Mucosa of descending colon (tissue), 3 donors: ENCODE measurements around the gene UBAP1L. TPM values are rescaled to one million over a fixed set of nuclear protein-coding genes. Genes with fewer than 3 reads are reported as not detected.
"Not testable (repeated sequence)": the region's sequence is repeated elsewhere in the genome, so short reads cannot be mapped to it uniquely, and the experiment has no call there.

ENCODE experiments used
- ATAC-seq: fragments of 200-7000 bp; cut with Tn5 transposase; one replicate; pipeline ENCODE4 v1.9.1; 2020; ENCODE audit warnings: mild to moderate bottlenecking, moderate library complexity
- DNase-seq, 3 donors: peaks; one replicate each; pipeline ENCODE4 v3.0.0-alpha.2; 2020
- H3K36me3 ChIP-seq: fragments of 200-600 bp; one replicate; pipeline ENCODE4 v1.8.0; 2021; ENCODE audit warnings: low read depth, mild to moderate bottlenecking
- H3K4me1 ChIP-seq: fragments of 200-600 bp; one replicate; pipeline ENCODE4 v1.8.0; 2021; ENCODE audit warnings: low read depth, mild to moderate bottlenecking
- H3K4me3 ChIP-seq: fragments of 200-600 bp; one replicate; pipeline ENCODE4 v1.8.0; 2021; ENCODE audit warnings: mild to moderate bottlenecking
- H3K9me3 ChIP-seq: fragments of 200-600 bp; one replicate; pipeline ENCODE4 v1.8.0; 2021; ENCODE audit warnings: mild to moderate bottlenecking
- intact Hi-C, 2 donors: fragments of 100-400 bp; cut with DNase I in 1 of 2; cut with micrococcal nuclease in 1 of 2; formaldehyde crosslinking; loops; one replicate each; pipeline versions ENCODE4 v1.11.0 to v1.11.1; 2022; cut with DNase I, micrococcal nuclease
- total RNA-seq, 3 donors: library from RNA; stranded (reverse); fragmentation: NEBNext Ultra II Directional in 2 of 3; extraction: Animal tissue kit (Norgen Biotek cat#: 25700) in 2 of 3; gene quantifications; one replicate each; pipeline versions ENCODE4 v1.2.1 to v1.2.4, GENCODE V29; 2021 to 2023
- TF ChIP-seq, protein P1 (sequence below): fragments of 200-600 bp; IDR thresholded peaks from one replicate; pipeline ENCODE4 v1.8.0; 2022; ENCODE audit warnings: antibody characterized with exemption, mild to moderate bottlenecking
- donor health status: DM: no; HTN: no; CAD: no; lungs with moderate emphysema.
- donor health status: DM: no; HTN: no; CAD: no.
- donor health status: DM: no; HTN: yes; CAD: no.

The UBAP1L gene
- total RNA-seq, 3 donors from 2014 or later = 2.0 to 6.9 (median 3.9) TPM

DNA sequence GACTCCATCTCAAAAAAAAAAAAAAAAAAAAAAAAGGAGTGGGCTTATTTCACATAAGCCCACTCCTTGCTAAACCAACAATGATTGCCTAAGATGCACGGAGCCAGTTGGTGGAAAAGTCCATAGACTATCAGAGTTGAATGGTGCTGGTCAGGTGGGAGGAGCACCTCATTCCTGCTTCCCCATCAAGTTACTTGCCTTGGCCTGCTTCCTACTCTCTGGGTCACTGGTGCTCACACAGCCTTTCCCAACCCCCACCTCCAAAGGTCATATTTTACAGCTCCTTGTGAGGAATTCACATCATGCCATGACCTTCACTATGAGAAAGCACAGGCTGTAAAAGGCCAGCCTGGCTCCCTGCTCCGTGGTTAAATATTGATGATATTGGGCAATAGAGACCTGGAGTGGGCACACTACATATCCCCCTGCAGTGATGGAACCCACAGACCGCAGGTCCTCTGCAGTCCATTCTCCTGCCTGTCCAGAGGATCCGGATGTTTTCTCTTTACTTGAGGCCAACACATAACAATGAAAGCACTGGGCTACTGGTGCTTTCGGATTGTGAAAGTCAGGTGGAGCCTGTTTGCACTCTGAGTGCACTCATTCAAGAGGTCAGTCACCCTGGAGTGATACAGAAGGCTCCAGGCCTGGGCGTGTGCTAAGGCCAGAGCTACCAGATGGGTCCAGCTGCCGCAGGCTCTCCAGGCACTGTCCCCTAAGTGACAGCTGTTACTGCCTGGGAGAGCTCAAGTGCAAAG lies 70.1 kb downstream of the UBAP1L start, which contains the start of gene SLC51B:
Gene SLC51B (plus strand): TSS at position 664 of the 758 bp plus-strand sequence. CDS start 4,618 bp downstream, outside the sequence.
- ATAC-seq = peak; percentile 82
- Histone ChIP-seq H3K4me1 (peaks cover 30% of the 10 kb centered on the region), H3K9me3 (no peaks in the 10 kb centered on the region), H3K4me3 (no peak within 1 kb of the TSS), H3K36me3 (no peaks in the 10 kb centered on the region)
- TF ChIP-seq, protein P1, sequence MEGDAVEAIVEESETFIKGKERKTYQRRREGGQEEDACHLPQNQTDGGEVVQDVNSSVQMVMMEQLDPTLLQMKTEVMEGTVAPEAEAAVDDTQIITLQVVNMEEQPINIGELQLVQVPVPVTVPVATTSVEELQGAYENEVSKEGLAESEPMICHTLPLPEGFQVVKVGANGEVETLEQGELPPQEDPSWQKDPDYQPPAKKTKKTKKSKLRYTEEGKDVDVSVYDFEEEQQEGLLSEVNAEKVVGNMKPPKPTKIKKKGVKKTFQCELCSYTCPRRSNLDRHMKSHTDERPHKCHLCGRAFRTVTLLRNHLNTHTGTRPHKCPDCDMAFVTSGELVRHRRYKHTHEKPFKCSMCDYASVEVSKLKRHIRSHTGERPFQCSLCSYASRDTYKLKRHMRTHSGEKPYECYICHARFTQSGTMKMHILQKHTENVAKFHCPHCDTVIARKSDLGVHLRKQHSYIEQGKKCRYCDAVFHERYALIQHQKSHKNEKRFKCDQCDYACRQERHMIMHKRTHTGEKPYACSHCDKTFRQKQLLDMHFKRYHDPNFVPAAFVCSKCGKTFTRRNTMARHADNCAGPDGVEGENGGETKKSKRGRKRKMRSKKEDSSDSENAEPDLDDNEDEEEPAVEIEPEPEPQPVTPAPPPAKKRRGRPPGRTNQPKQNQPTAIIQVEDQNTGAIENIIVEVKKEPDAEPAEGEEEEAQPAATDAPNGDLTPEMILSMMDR = no peak
- intact Hi-C loops = no loop called here
- peak; percentile 74 to 88 (median 80) for DNase-seq

DNA sequence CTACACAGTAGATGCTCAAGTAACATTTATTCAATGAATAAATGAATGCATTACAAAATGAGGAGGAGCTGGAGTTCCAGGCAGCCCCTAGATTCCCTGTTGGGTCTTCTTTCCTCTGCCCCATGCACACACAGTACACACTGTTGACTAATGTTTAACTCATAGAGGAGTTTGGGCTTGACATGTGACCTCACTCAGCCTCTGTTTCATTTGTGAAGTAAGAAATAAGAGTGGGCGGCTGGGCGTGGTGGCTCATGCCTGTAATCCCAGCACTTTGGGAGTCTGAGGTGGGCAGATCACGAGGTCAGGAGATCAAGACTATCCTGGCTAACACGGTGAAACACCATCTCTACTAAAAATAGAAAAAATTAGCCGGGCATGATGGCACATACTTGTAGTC lies 70.8 kb downstream of the UBAP1L start:
- H3K36me3 ChIP-seq, intact Hi-C loops, H3K9me3 ChIP-seq, H3K4me3 ChIP-seq: not testable (repeated sequence)
- H3K4me1 ChIP-seq = peaks cover 23% of the 10 kb centered on the region
- ATAC-seq (peak; percentile 63), DNase-seq (peak in 2 of 3 donors; percentile 65 to 76)

DNA sequence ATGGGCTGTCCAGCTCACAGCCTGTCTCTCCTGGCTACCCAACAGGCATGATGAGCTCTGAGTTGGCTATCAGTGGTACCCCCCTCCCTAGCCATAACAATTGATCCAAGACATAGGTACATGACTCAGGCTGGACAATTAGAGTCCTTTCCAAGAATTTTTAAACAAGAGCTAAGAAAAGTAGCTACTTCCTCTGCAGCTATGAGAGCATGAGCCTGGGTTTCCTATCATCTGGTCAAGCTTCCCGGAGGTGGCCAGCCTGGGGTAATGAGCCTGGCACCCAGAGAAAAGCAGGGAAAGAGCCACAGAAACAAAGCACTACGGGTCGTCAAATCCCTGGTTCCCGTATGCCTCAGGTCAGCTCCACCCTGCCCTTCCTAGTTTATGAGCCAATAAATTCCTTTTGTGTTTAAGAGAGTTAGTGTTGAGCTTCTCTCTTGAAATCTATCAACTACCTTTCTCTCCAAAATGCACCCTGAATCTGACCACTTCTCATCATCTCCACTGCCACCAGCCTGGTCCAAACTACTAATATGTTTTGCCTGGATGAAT lies 72.1 kb downstream of the UBAP1L start:
- no peaks in the 10 kb centered on the region for H3K36me3 ChIP-seq
- no peaks in the 10 kb centered on the region for H3K9me3 ChIP-seq
- DNase-seq (peak in 1 of 3 donors; percentile 67), ATAC-seq (peak; percentile 67)
- no peak overlapping the region for H3K4me3 ChIP-seq
- H3K4me1 ChIP-seq = peaks cover 23% of the 10 kb centered on the region
- TF ChIP-seq, protein P1 = no peak
- intact Hi-C loops = no loop called here

Other genes with a start within 250 kb of the UBAP1L start
- 1 to 10 TPM; 1.4 to 6.7 (median 1.6) TPM for gene ANKDD1A, start 203.3 kb downstream of the UBAP1L start, total RNA-seq
- 10 to 100 TPM; 60.9 to 90.6 (median 65.9) TPM for gene SPG21, start 125.3 kb downstream of the UBAP1L start, total RNA-seq
- gene MTFMT, start 85.6 kb downstream of the UBAP1L start, total RNA-seq = 10 to 100 TPM; 17.5 to 24.0 (median 19.2) TPM
- 100 to 1,000 TPM in 1 of 3 donors, 10 to 100 TPM in 2; 70.1 to 157 (median 76.2) TPM for gene SLC51B, start 69.8 kb downstream of the UBAP1L start, total RNA-seq
- 10 to 100 TPM in 1 of 3 donors, 1 to 10 TPM in 2; 2.7 to 29.7 (median 8.4) TPM for gene RASL12, start 47.2 kb downstream of the UBAP1L start, total RNA-seq
- gene KBTBD13, start 38.5 kb downstream of the UBAP1L start, total RNA-seq = under 1 TPM in 1 of 3 donors, not detected in 2; 0.09 TPM
- gene PDCD7, start 18.6 kb upstream of the UBAP1L start, total RNA-seq = 10 to 100 TPM; 12.0 to 32.9 (median 13.4) TPM
- 10 to 100 TPM; 39.4 to 51.5 (median 50.8) TPM for gene CLPX, start 70.1 kb upstream of the UBAP1L start, total RNA-seq
- 10 to 100 TPM in 2 of 3 donors, 1 to 10 TPM in 1; 2.7 to 14.7 (median 10.3) TPM for gene CILP, start 96.3 kb upstream of the UBAP1L start, total RNA-seq
- gene PARP16, start 171.7 kb upstream of the UBAP1L start, total RNA-seq = 10 to 100 TPM in 2 of 3 donors, 1 to 10 TPM in 1; 9.6 to 12.4 (median 12.1) TPM
- not detected for gene RNU5A-1, start 180.9 kb upstream of the UBAP1L start, total RNA-seq
- 10 to 100 TPM in 2 of 3 donors, not detected in 1; 15.9 to 32.0 TPM for gene RNU5B-1, start 189.5 kb upstream of the UBAP1L start, total RNA-seq